Keratinocyte (primary cell): ENCODE data around the gene SMG6. TPM values are rescaled to one million over a fixed set of nuclear protein-coding genes. Genes with fewer than 3 reads are reported as not detected.

Experiments used
- DNase-seq: peaks from one replicate; pipeline ENCODE4 v3.0.0-alpha.2; 2011; ENCODE audit warnings: low read depth, missing footprints, low spot score
- FAIRE-seq: peaks from 2 replicates; lab custom pipeline; 2011; peaks lifted over from hg19 to GRCh38; lab: Jason Lieb, UNC
- H2AFZ ChIP-seq: 2 replicates; pipeline ENCODE4 v1.6.0; 2012; ENCODE audit warnings: low read length, control low read depth, inconsistent platforms; ENCODE audit not compliant: control insufficient read depth
- H3K27ac ChIP-seq: 2 replicates; pipeline ENCODE4 v1.5.1; 2011; ENCODE audit warnings: low read length; ENCODE audit not compliant: control insufficient read depth, insufficient read depth
- H3K27me3 ChIP-seq: 3 replicates; pipeline ENCODE4 v1.6.0; 2011; ENCODE audit warnings: low read length; ENCODE audit not compliant: control insufficient read depth, insufficient read depth; ENCODE audit errors: extremely low read depth
- H3K36me3 ChIP-seq, 2 experiments: 2 replicates in 1 of 2; 3 replicates in 1 of 2; pipeline ENCODE4 v1.5.1; 2011; ENCODE audit warnings: low read length in 2 of 2, mild to moderate bottlenecking in 1 of 2; ENCODE audit not compliant: control insufficient read depth in 2 of 2, insufficient read depth in 2 of 2; ENCODE audit errors: extremely low read depth in 1 of 2
- H3K4me1 ChIP-seq: 3 replicates; pipeline ENCODE4 v1.5.1; 2011; ENCODE audit warnings: low read length; ENCODE audit not compliant: control insufficient read depth, insufficient read depth; ENCODE audit errors: extremely low read depth
- H3K4me2 ChIP-seq: 3 replicates; pipeline ENCODE4 v1.6.0; 2011; ENCODE audit warnings: low read depth, low read length; ENCODE audit not compliant: control insufficient read depth, insufficient read depth; ENCODE audit errors: extremely low read depth
- H3K4me3 ChIP-seq, 3 experiments: fragments of 200-600 bp in 1 of 3; sonication (generic) in 1 of 3; 2 replicates in 2 of 3; 3 replicates in 1 of 3; pipeline ENCODE4 v1.5.1; 2011 to 2016; ENCODE audit warnings: low read length in 3 of 3, mild to moderate bottlenecking in 3 of 3, control low read depth in 2 of 3, inconsistent platforms in 1 of 3, low read depth in 1 of 3, mixed read lengths in 1 of 3, mixed run types in 1 of 3, moderate library complexity in 1 of 3; ENCODE audit not compliant: control insufficient read depth in 2 of 3, insufficient read depth in 2 of 3; ENCODE audit errors: extremely low read depth in 1 of 3
- H3K79me2 ChIP-seq: 2 replicates; pipeline ENCODE4 v1.6.0; 2012; ENCODE audit warnings: low read length; ENCODE audit not compliant: control insufficient read depth, insufficient read depth
- H3K9ac ChIP-seq: 3 replicates; pipeline ENCODE4 v1.6.0; 2011; ENCODE audit warnings: low read length; ENCODE audit not compliant: control insufficient read depth, insufficient read depth; ENCODE audit errors: extremely low read depth
- H3K9me1 ChIP-seq: 3 replicates; pipeline ENCODE4 v1.6.0; 2011; ENCODE audit warnings: low read length; ENCODE audit not compliant: control insufficient read depth, insufficient read depth; ENCODE audit errors: extremely low read depth
- H3K9me3 ChIP-seq: 2 replicates; pipeline ENCODE4 v1.5.1; 2012; ENCODE audit warnings: low read depth, low read length; ENCODE audit not compliant: control insufficient read depth
- H4K20me1 ChIP-seq: 3 replicates; pipeline ENCODE4 v1.6.0; 2011; ENCODE audit warnings: low read length; ENCODE audit not compliant: control insufficient read depth, insufficient read depth; ENCODE audit errors: extremely low read depth
- EZH2 ChIP-seq: IDR thresholded peaks from one replicate; pipeline ENCODE4 v1.6.1; 2012; ENCODE audit warnings: inconsistent platforms, mild to moderate bottlenecking, low read length, moderate library complexity
- dilution Hi-C: fragments of 300-500 bp; cut with MboI; formaldehyde crosslinking; loops from one replicate; pipeline ENCODE4 v1.7.0; 2020; ENCODE audit warnings: low sequenced_read_pairs; ENCODE audit not compliant: extremely low pct_ligation_motif_present
- polyA plus RNA-seq, 5 experiments: library from polyadenylated mRNA; depleted of rRNA in 3 of 5; stranded (reverse) in 3 of 5; stranded (forward) in 1 of 5; unstranded in 1 of 5; fragments of >200 nt; gene quantifications; 1 replicate in 1 of 5; 2 replicates in 3 of 5; 3 replicates in 1 of 5; pipeline versions ENCODE4 v1.2.1 to v1.2.3, GENCODE V29; 2011 to 2012; ENCODE audit warnings: missing spikeins in 2 of 5, low read depth in 1 of 5, low replicate concordance in 1 of 5
- TF ChIP-seq, protein P1 (sequence below), 3 experiments: IDR thresholded peaks in 1 of 3; conservative IDR thresholded peaks in 1 of 3; optimal IDR thresholded peaks in 1 of 3; 2 replicates in 2 of 3; 3 replicates in 1 of 3; pipeline versions ENCODE3 to v1.5.1; 2011; ENCODE audit warnings: low read length in 3 of 3, mild to moderate bottlenecking in 3 of 3, moderate library complexity in 2 of 3, control low read depth in 1 of 3, inconsistent platforms in 1 of 3; ENCODE audit not compliant: insufficient read depth in 2 of 3; ENCODE audit errors: extremely low read depth in 1 of 3

Gene SMG6
- polyA plus RNA-seq, 1 donor (not counting 4 experiments of a cell fraction or from before 2014, with no cell fraction given), result 3.6 TPM

- TF ChIP-seq, protein P1, sequence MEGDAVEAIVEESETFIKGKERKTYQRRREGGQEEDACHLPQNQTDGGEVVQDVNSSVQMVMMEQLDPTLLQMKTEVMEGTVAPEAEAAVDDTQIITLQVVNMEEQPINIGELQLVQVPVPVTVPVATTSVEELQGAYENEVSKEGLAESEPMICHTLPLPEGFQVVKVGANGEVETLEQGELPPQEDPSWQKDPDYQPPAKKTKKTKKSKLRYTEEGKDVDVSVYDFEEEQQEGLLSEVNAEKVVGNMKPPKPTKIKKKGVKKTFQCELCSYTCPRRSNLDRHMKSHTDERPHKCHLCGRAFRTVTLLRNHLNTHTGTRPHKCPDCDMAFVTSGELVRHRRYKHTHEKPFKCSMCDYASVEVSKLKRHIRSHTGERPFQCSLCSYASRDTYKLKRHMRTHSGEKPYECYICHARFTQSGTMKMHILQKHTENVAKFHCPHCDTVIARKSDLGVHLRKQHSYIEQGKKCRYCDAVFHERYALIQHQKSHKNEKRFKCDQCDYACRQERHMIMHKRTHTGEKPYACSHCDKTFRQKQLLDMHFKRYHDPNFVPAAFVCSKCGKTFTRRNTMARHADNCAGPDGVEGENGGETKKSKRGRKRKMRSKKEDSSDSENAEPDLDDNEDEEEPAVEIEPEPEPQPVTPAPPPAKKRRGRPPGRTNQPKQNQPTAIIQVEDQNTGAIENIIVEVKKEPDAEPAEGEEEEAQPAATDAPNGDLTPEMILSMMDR (optimal IDR thresholded peaks at IDR 0.05 in 1 of 3, IDR thresholded peaks at IDR 0.05 in 1 of 3, conservative IDR thresholded peaks at IDR 0.05 in 1 of 3; ENCODE audit: extremely low read depth in 1 of 3, insufficient read depth in 2 of 3, low read length in 3 of 3), result no peak
- TF ChIP-seq EZH2, result no peak
- Histone ChIP-seq H3K4me3 (no peak overlapping the region), H3K9me1 (no peaks in the 10 kb centered on the region), H4K20me1 (no peaks in the 10 kb centered on the region), H3K27ac (no peak overlapping the region), H3K79me2 (no peaks in the 10 kb centered on the region), H3K4me1 (peaks cover 3% of the 10 kb centered on the region), H2AFZ (no peak overlapping the region), H3K9ac (no peak overlapping the region), H3K9me3 (no peaks in the 10 kb centered on the region), H3K27me3 (peaks cover 8% of the 10 kb centered on the region), H3K36me3 (no peaks in the 10 kb centered on the region), H3K4me2 (no peak overlapping the region)
- FAIRE-seq (no peak), DNase-seq (no peak)
- dilution Hi-C loops, result no loop called here
Observed at GRCh38 chr17:2023256-2023655, 280.3 kb downstream of the SMG6 start.

GRCh38 chr17:2022647-2023240 lies 280.8 kb downstream of the SMG6 start:
- Histone ChIP-seq H3K27me3 (peaks cover 8% of the 10 kb centered on the region), H3K9me1 (no peaks in the 10 kb centered on the region)

More at GRCh38 chr17:2022647-2023240, 280.8 kb downstream of the SMG6 start:
- FAIRE-seq, result no peak
- no peak overlapping the region for H3K9ac ChIP-seq
- no peak for DNase-seq
- no peaks in the 10 kb centered on the region for H3K36me3 ChIP-seq
- no peak overlapping the region for H3K4me2 ChIP-seq
- H3K4me3 ChIP-seq, result no peak overlapping the region
- TF ChIP-seq, protein P1 (optimal IDR thresholded peaks at IDR 0.05 in 1 of 3, IDR thresholded peaks at IDR 0.05 in 1 of 3, conservative IDR thresholded peaks at IDR 0.05 in 1 of 3; ENCODE audit: extremely low read depth in 1 of 3, insufficient read depth in 2 of 3, low read length in 3 of 3), result no peak
- TF ChIP-seq EZH2, result no peak
- H2AFZ ChIP-seq, result no peak overlapping the region
- H3K4me1 ChIP-seq, result peaks cover 3% of the 10 kb centered on the region
- dilution Hi-C loops, result no loop called here
- H3K9me3 ChIP-seq, result no peaks in the 10 kb centered on the region
- no peaks in the 10 kb centered on the region for H3K79me2 ChIP-seq
- no peaks in the 10 kb centered on the region for H4K20me1 ChIP-seq
- H3K27ac ChIP-seq, result no peak overlapping the region
